Glutamatergic neuron (in vitro differentiated cells): Measurements from ENCODE around the gene FN1. TPM values are rescaled to one million over a fixed set of nuclear protein-coding genes. Genes with fewer than 3 reads are reported as not detected.

Experiments
- DNase-seq: peaks from one replicate; pipeline ENCODE4 v3.0.0; 2022
- H3K27ac Mint-ChIP-seq: one replicate; pipeline ENCODE4 v1.8.0; 2020; ENCODE audit warnings: mild to moderate bottlenecking, mixed read lengths, inconsistent platforms; ENCODE audit not compliant: unreplicated experiment
- H3K27me3 Mint-ChIP-seq: one replicate; pipeline ENCODE4 v1.8.0; 2020; ENCODE audit warnings: mild to moderate bottlenecking, moderate library complexity, mixed read lengths, inconsistent platforms; ENCODE audit not compliant: unreplicated experiment
- H3K36me3 Mint-ChIP-seq: one replicate; pipeline ENCODE4 v1.8.0; 2020; ENCODE audit warnings: mild to moderate bottlenecking, mixed read lengths, inconsistent platforms; ENCODE audit not compliant: unreplicated experiment
- H3K4me1 Mint-ChIP-seq: one replicate; pipeline ENCODE4 v1.8.0; 2020; ENCODE audit warnings: mild to moderate bottlenecking, low read depth, mixed read lengths, inconsistent platforms; ENCODE audit not compliant: unreplicated experiment
- H3K4me3 Mint-ChIP-seq: one replicate; pipeline ENCODE4 v1.8.0; 2020; ENCODE audit warnings: mild to moderate bottlenecking, mixed read lengths, inconsistent platforms; ENCODE audit not compliant: unreplicated experiment
- H3K9me3 Mint-ChIP-seq: one replicate; pipeline ENCODE4 v1.8.0; 2020; ENCODE audit warnings: mild to moderate bottlenecking, moderate library complexity, mixed read lengths, inconsistent platforms; ENCODE audit not compliant: unreplicated experiment
- total RNA-seq: library from RNA; stranded (reverse); fragmentation: NEBNext Ultra II Directional; extraction: Animal tissue kit (Norgen Biotek cat#: 25700); gene quantifications from one replicate; pipeline ENCODE4 v1.2.1, GENCODE V29; 2021; ENCODE audit not compliant: unreplicated experiment
- TF ChIP-seq, protein P1 (sequence below): fragments of 200-600 bp; sonication (generic); IDR thresholded peaks from one replicate; pipeline ENCODE4 v1.5.0; 2021; ENCODE audit not compliant: partially characterized antibody, unreplicated experiment

Gene FN1
- total RNA-seq, 1 donor from 2014 or later = 28.6 TPM

DNA sequence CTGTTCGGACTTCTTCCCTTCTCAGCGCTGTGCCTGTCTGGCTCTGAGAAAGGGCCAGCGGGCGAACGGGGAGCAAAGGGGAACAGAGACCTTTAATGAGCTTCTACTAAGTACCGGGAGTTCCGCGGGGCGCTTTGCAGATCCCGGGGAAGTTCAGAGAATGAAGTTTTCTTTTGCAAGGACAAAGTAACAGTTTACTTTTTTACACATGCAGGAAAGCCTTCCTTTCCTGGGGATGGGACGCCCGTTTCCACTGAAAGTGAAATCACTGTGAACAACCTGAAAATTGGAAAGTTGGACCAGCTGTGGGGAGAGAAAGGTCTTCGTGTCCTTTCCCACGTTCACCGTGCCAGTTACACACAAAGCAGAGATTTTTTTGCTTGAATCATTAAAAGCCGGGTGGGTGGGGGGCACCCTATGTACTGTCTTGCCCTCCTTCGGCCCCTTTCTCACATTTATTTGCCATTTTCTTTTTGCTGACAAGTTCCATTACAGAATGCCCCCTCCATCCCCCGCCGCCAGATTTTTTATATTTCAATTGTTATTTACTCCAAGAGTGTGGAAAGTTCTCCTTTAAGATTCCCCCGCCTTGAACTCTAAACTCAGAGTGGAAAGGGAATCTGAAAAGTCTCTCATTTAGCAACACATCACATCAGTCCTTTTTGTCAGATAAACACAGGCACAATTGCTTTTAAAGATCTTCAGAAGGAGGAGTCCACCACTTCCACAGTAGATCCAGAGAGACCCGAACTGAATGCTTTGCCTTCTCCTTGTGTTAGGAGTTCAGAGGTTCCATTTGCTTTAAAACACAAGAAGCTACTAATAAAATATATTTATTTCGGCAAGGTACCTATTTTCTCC, 1.1 kb upstream of the FN1 start:
- H3K9me3 Mint-ChIP-seq = peaks cover 2% of the 10 kb centered on the region
- DNase-seq = peak; percentile 32
- peaks cover 2% of the 10 kb centered on the region for H3K4me1 Mint-ChIP-seq
- peak overlapping the region; percentile 95 for H3K27ac Mint-ChIP-seq
- TF ChIP-seq, protein P1, sequence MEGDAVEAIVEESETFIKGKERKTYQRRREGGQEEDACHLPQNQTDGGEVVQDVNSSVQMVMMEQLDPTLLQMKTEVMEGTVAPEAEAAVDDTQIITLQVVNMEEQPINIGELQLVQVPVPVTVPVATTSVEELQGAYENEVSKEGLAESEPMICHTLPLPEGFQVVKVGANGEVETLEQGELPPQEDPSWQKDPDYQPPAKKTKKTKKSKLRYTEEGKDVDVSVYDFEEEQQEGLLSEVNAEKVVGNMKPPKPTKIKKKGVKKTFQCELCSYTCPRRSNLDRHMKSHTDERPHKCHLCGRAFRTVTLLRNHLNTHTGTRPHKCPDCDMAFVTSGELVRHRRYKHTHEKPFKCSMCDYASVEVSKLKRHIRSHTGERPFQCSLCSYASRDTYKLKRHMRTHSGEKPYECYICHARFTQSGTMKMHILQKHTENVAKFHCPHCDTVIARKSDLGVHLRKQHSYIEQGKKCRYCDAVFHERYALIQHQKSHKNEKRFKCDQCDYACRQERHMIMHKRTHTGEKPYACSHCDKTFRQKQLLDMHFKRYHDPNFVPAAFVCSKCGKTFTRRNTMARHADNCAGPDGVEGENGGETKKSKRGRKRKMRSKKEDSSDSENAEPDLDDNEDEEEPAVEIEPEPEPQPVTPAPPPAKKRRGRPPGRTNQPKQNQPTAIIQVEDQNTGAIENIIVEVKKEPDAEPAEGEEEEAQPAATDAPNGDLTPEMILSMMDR = no peak
- H3K4me3 Mint-ChIP-seq = peak overlapping the region; percentile 93
- H3K36me3 Mint-ChIP-seq = no peaks in the 10 kb centered on the region
- peaks cover 5% of the 10 kb centered on the region for H3K27me3 Mint-ChIP-seq

DNA sequence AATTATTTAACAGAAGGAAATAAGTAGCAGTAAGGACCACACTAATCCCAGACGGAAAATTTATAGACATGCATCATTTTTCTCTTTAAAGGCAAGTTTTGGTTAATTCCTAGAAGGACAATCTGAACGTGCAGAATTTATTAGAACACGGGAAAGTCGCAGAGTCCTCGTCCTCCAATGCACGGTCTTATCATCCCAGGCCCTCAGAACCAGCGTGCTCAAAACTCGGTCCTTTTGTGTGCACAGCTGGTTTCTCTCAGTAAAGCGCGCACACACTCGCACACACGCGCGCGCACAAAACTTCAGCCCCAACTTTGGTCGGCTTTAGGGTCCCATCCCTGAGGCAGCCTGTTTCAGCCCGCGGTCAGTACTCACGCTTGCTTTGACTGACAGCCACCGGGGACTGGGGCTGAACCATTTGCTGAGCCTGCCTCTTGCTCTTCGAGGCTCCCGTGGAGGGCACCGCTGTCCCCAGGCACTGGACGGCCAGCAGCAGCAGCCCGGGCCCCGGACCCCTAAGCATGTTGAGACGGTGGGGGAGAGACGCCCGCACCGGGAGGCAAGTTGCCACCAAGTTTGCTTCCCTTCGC, 493 bp downstream of the FN1 start:
- Mint-ChIP-seq H3K9me3 (peaks cover 2% of the 10 kb centered on the region), H3K27ac (peak overlapping the region; percentile 56), H3K4me1 (peaks cover 2% of the 10 kb centered on the region), H3K4me3 (peak overlapping the region; percentile 87), H3K27me3 (peaks cover 5% of the 10 kb centered on the region), H3K36me3 (no peaks in the 10 kb centered on the region)
- TF ChIP-seq, protein P1 = no peak
- DNase-seq = peak; percentile 65

DNA sequence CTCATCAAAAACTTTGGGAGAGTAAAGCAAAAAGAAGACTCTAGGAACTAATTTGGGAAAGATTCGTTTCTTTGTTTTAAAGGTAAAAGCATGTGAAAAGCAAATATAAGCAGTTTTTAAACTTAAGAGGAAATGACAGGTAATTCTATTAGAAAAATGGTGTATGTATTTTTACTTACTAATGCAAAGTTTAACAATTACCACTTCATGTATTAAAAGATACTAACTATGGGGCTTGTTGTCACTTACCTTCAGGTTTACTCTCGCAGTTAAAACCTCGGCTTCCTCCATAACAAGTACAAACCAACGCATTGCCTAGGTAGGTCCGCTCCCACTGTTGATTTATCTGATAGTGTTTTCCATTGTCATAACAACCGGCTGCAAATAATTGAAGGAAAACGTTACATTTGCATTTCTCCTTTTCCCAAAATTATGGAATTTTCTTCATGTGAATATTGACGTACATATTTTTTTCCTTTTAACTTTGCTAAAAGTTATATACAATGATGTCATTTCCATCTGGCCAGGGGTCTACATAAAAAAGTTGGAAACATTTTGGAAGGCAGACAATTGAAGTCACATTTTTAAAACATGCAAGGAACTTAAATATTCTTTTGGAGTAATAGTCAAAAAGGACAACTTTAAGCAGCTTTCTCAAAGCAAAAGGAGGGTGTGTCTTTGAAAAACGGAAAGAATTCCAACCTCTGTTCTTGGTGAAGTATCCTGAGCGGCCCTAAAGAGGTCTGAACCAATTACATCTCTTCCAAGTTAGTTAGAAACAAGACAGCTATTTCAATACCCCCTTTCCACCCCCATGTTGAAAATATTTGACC, 1.2 kb downstream of the FN1 start:
- Mint-ChIP-seq H3K36me3 (no peaks in the 10 kb centered on the region), H3K4me1 (peaks cover 2% of the 10 kb centered on the region), H3K27ac (peak overlapping the region; percentile 56)

DNA sequence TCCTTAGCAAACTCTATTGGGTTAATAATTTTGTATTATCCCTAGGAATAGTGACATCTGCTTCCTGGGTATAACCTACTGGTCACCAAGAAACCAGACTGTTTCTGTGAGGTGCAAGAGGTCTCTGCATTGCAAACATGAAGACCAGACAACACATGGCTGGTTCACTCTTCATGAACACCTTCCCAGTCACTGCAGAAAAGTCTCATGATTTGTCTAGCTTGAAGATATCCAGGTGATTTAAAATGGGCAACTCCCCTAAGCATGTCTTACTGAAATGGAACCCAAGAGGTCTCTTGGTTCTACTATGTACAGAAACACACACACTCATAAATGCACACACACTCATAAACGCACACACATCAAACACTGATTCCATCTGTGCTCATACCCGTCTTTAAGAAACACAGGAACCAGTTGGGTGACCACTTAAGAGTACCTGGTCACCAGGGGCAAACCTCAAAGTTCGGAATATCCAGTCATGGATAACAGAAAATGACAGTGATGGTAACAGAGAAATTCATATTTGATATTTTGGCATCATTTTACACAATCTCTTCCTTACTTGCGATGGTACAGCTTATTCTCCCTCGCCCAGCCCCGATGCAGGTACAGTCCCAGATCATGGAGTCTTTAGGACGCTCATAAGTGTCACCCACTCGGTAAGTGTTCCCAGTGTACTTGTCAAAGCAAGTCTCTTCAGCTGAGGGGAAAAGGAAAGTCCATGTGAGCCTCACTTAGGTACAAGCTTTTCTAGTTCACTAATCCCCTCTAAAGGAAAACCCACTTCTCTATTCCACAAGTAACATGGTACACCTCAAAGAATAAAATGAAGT, 2.9 kb downstream of the FN1 start:
- peaks cover 2% of the 10 kb centered on the region for H3K9me3 Mint-ChIP-seq
- H3K27me3 Mint-ChIP-seq = peaks cover 5% of the 10 kb centered on the region
- no peaks in the 10 kb centered on the region for H3K36me3 Mint-ChIP-seq
- no peak overlapping the region for H3K4me3 Mint-ChIP-seq
- DNase-seq = no peak
- no peak overlapping the region for H3K27ac Mint-ChIP-seq
- peaks cover 2% of the 10 kb centered on the region for H3K4me1 Mint-ChIP-seq
- TF ChIP-seq, protein P1 = no peak

More for the DNA sequence above, 1.2 kb downstream of the FN1 start:
- Mint-ChIP-seq H3K9me3 (peaks cover 2% of the 10 kb centered on the region), H3K4me3 (peak overlapping the region; percentile 87), H3K27me3 (peaks cover 5% of the 10 kb centered on the region)
- DNase-seq = no peak
- TF ChIP-seq, protein P1 = no peak
